Calu3 (cell line): ENCODE results near the gene SERTAD4. TPM values are rescaled to one million over a fixed set of nuclear protein-coding genes. Genes with fewer than 3 reads are reported as not detected.
"Not testable (repeated sequence)": the region's sequence is repeated elsewhere in the genome, so short reads cannot be mapped to it uniquely, and the experiment has no call there.

Experiments
- Bru-seq: library from RNA; stranded (reverse); fragments of 400-500 nt; gene quantifications from one replicate; lab custom pipeline; 2021; lab: Mats Ljungman, UMichigan
- BruChase-seq, 2 experiments: library from RNA; stranded (reverse); fragments of 400-500 nt; gene quantifications; one replicate each; lab custom pipeline; 2021; lab: Mats Ljungman, UMichigan
- BruUV-seq: library from RNA; stranded (reverse); fragments of 400-500 nt; replicated peaks from 2 replicates; lab custom pipeline; 2021; lab: Mats Ljungman, UMichigan
- CTCF ChIA-PET: fragments of 300-600 bp; sonication (Branson Sonifier 250); formaldehyde crosslinking; loops from one replicate; lab custom pipeline; 2022; ENCODE audit warnings: antibody characterized with exemption; lab: Charles Lee
- DNase-seq: peaks from one replicate; pipeline ENCODE4 v3.0.0; 2022
- H3K27ac Mint-ChIP-seq: one replicate; pipeline ENCODE4 v1.8.0; 2022; ENCODE audit warnings: mixed read lengths; ENCODE audit not compliant: unreplicated experiment
- H3K27me3 Mint-ChIP-seq: one replicate; pipeline ENCODE4 v1.8.0; 2022; ENCODE audit warnings: mixed read lengths; ENCODE audit not compliant: unreplicated experiment
- H3K36me3 Mint-ChIP-seq: one replicate; pipeline ENCODE4 v1.8.0; 2022; ENCODE audit warnings: mild to moderate bottlenecking, moderate library complexity, mixed read lengths; ENCODE audit not compliant: insufficient read depth, unreplicated experiment
- H3K4me1 Mint-ChIP-seq: one replicate; pipeline ENCODE4 v1.8.0; 2022; ENCODE audit warnings: mild to moderate bottlenecking, low read depth, mixed read lengths; ENCODE audit not compliant: unreplicated experiment
- H3K4me3 Mint-ChIP-seq: one replicate; pipeline ENCODE4 v1.8.0; 2022; ENCODE audit warnings: mild to moderate bottlenecking, low read depth, moderate library complexity, mixed read lengths; ENCODE audit not compliant: unreplicated experiment
- H3K9me3 Mint-ChIP-seq: one replicate; pipeline ENCODE4 v1.8.0; 2022; ENCODE audit warnings: low read depth, mixed read lengths; ENCODE audit not compliant: unreplicated experiment
- intact Hi-C: fragments of 100-400 bp; cut with micrococcal nuclease; formaldehyde crosslinking; loops from one replicate; pipeline ENCODE4 v1.10.0; 2022; ENCODE audit not compliant: unreplicated experiment
- long read RNA-seq: library from polyadenylated mRNA; stranded (forward); transcript quantifications from one replicate; pipeline ENCODE4 v2.0.0, GENCODE V29; 2022
- total RNA-seq: library from RNA; stranded (reverse); gene quantifications from 2 replicates; pipeline ENCODE4 v1.2.3, GENCODE V29; 2022
- TF ChIP-seq, protein P1 (sequence below): fragments of 200-600 bp; IDR thresholded peaks from one replicate; pipeline ENCODE4 v1.8.0; 2022; ENCODE audit warnings: antibody characterized with exemption; ENCODE audit not compliant: unreplicated experiment

Gene SERTAD4
- 5.5 and 14.7 TPM in 2 replicates for total RNA-seq
- percentile 63 among the genes with signal in this experiment for Bru-seq, nascent RNA
- BruChase-seq, experiment 1, labeled RNA remaining after a 6-hour chase, result percentile 82 among the genes with signal in this experiment
- BruChase-seq, experiment 2, labeled RNA remaining after a 2-hour chase, result percentile 95 among the genes with signal in this experiment
- long read RNA-seq, full-length matches to known transcripts, result 8 of 11 reads
- long read RNA-seq, partial matches to known transcripts, result 0 of 11 reads
- long read RNA-seq, other reads (novel, unspliced or antisense), result 3 of 11 reads

DNA sequence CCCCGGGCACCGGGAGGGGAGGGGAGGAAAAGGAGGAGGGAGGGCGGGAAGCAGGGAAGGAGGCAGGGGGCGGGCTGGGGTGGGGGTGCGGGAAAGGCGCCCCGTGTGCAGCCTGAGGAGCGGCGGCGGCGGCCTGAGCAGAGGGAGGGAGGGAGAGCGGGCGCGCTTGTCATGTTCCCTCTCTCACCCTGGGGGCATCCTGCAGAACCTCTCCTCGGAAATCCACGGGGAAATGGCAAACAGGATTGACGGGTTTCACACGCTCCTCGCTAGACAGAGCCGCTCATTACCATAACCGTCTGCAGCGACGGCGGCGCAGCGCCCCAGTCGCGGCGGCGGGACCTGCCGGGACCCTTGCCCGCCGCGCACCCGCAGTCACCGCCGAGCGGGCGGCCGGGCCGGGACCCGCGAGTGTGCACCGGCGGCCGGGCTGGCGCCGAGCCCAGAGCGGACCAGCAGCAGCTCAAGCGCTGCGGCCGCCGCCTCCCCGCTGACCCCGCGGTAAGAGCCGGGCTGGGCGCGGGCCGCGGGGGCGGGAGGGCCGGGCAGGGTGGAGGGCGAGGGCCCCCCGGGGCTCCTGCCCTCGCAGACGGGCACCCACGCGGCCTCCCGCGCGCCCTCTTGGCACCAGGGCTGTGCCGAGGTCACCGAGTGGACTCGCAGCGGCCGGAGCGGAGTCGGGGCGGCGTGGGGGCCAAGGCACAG is at the start of gene SERTAD4:
Gene SERTAD4, plus strand, starts transcription at position 286 of the 705 bp plus-strand sequence. CDS start 5,165 bp downstream, outside the sequence.
- no TSS peak for BruUV-seq
- TF ChIP-seq, protein P1, sequence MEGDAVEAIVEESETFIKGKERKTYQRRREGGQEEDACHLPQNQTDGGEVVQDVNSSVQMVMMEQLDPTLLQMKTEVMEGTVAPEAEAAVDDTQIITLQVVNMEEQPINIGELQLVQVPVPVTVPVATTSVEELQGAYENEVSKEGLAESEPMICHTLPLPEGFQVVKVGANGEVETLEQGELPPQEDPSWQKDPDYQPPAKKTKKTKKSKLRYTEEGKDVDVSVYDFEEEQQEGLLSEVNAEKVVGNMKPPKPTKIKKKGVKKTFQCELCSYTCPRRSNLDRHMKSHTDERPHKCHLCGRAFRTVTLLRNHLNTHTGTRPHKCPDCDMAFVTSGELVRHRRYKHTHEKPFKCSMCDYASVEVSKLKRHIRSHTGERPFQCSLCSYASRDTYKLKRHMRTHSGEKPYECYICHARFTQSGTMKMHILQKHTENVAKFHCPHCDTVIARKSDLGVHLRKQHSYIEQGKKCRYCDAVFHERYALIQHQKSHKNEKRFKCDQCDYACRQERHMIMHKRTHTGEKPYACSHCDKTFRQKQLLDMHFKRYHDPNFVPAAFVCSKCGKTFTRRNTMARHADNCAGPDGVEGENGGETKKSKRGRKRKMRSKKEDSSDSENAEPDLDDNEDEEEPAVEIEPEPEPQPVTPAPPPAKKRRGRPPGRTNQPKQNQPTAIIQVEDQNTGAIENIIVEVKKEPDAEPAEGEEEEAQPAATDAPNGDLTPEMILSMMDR, result no peak
- CTCF ChIA-PET, result interaction anchor here (0.6 to 1.4 kb wide), 4 partner anchors 14 to 1086 kb away, joined by 3 read pairs; no protein-coding TSS in a partner anchor
- peaks cover 31% of the 10 kb centered on the region for H3K4me1 Mint-ChIP-seq
- H3K27me3 Mint-ChIP-seq, result no peaks in the 10 kb centered on the region
- H3K4me3 Mint-ChIP-seq, result peak within 1 kb of the TSS; percentile 74
- intact Hi-C loops, result loop anchor here (5.0 kb wide), 2 partner anchors 80 kb away; no protein-coding TSS in a partner anchor
- peak within 1 kb of the TSS; percentile 59 for H3K27ac Mint-ChIP-seq
- peaks cover 31% of the 10 kb centered on the region for H3K36me3 Mint-ChIP-seq
- DNase-seq, result peak; percentile 82
- no peaks in the 10 kb centered on the region for H3K9me3 Mint-ChIP-seq

DNA sequence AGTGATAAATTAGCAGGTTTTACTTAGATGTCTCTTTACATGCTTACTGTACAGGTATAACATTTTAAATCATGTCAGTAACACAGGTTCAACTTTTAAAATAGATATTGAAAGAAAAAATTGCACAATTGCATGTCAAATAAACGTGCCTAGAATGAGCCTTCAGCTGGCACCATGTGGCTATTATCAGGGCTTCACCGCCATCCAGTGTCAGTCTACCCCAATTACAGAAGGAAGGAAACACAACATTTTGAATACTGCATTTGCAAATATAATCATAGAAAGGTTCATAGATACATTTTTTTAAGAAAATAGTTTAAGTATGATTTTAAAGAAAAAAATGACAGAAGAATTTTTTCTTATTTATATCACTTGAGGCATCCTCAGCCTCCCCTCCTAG is 47.5 kb upstream of the SERTAD4 start:
- no TSS peak for BruUV-seq
- Mint-ChIP-seq H3K9me3 (no peaks in the 10 kb centered on the region), H3K27ac (no peak overlapping the region), H3K27me3 (no peaks in the 10 kb centered on the region), H3K4me3 (no peak overlapping the region), H3K4me1 (no peaks in the 10 kb centered on the region), H3K36me3 (no peaks in the 10 kb centered on the region)
- no peak for DNase-seq
- CTCF ChIA-PET, result no interaction called here
- intact Hi-C loops, result no loop called here
- TF ChIP-seq, protein P1, result no peak

DNA sequence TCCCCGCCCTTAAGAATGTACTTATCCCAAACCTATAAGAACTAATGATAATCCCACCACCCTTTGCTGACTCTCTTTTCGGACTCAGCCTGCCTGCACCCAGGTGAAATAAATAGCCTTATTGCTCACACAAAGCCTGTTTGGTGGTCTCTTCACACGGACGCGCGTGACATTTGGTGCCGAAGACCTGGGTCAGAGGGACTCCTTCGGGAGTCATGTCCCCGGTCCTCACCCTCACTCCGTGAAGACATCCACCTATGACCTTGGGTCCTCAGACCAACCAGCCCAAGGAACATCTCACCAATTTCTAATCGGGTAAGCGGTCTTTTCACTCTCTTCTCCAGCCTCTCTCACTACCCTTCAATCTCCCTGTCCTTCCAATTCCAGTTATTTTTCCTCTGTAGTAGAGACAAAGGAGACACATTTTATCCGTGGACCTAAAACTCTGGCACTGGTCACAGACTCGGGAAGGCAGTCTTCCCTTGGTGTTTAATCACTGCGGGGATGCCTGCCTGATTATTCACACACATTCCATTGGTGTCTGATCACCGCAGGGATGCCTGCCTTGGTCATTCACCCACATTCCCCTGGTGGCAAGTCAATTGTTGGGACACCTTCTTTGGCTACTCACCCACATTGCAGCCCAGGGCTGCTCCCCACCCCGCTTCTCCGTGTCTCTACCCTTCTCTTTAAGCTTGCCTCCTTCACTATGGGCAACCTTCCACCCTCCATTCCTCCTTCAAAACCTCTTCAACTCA is 44.6 kb upstream of the SERTAD4 start:
- H3K4me3 Mint-ChIP-seq, H3K9me3 Mint-ChIP-seq, H3K27ac Mint-ChIP-seq, H3K36me3 Mint-ChIP-seq, H3K27me3 Mint-ChIP-seq, BruUV-seq, CTCF ChIA-PET, intact Hi-C loops, H3K4me1 Mint-ChIP-seq: not testable (repeated sequence)
- DNase-seq, result peak; percentile 48

DNA sequence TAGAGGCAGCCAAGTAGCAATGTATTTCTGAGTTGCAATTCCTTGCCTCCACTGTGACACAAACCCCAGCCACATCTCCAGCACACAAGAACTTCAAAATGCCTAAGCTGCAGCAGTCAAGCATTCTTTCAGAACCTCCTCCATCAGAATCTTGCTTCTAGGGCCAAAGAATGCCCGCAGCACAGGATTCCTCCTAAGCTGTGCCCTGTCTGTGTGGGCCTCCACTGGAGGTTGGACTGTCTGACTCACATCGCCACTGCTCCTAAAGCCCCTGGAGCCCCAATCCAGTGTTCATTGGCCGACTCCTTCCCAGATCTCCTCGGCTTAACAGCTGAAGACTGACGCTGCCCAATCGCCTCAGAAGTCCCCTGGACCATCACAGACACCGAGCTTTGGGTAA is 43.2 kb upstream of the SERTAD4 start:
- no peaks in the 10 kb centered on the region for H3K36me3 Mint-ChIP-seq
- no peak overlapping the region for H3K27ac Mint-ChIP-seq
- no peaks in the 10 kb centered on the region for H3K9me3 Mint-ChIP-seq
- no peaks in the 10 kb centered on the region for H3K4me1 Mint-ChIP-seq
- H3K4me3 Mint-ChIP-seq, result no peak overlapping the region
- BruUV-seq, result no TSS peak
- intact Hi-C loops, result no loop called here
- H3K27me3 Mint-ChIP-seq, result no peaks in the 10 kb centered on the region
- DNase-seq, result no peak
- TF ChIP-seq, protein P1, result no peak
- CTCF ChIA-PET, result no interaction called here
